Lung (tissue), 12 donors: Measurements from ENCODE around the gene RSU1. TPM values are rescaled to one million over a fixed set of nuclear protein-coding genes. Genes with fewer than 3 reads are reported as not detected.
A peak's percentile ranks its signal among the peaks of the same experiment; 100 is the strongest.

Experiments
- ATAC-seq: fragments of 200-7000 bp; cut with Tn5 transposase; one replicate; pipeline ENCODE4 v1.9.1; 2020; ENCODE audit warnings: moderate number of reproducible peaks; ENCODE audit not compliant: insufficient read depth, low FRiP score
- DNase-seq, 3 donors: peaks; one replicate each; pipeline ENCODE4 v3.0.0-alpha.2; 2013 to 2017
- H3K27ac ChIP-seq, 2 donors: one replicate each; pipeline ENCODE4 v1.5.1; 2013; ENCODE audit warnings: mild to moderate bottlenecking in 2 of 2, moderate library complexity in 2 of 2, control low read depth in 1 of 2, inconsistent platforms in 1 of 2, low read depth in 1 of 2, low read length in 1 of 2
- H3K27me3 ChIP-seq, 3 donors: one replicate each; pipeline ENCODE4 v1.5.1; 2013; ENCODE audit warnings: low read length in 2 of 3; ENCODE audit not compliant: control insufficient read depth in 3 of 3, insufficient read depth in 3 of 3
- H3K36me3 ChIP-seq, 4 donors: one replicate each; pipeline ENCODE4 v1.5.1; 2013; ENCODE audit warnings: low read length in 4 of 4, mild to moderate bottlenecking in 1 of 4, moderate library complexity in 1 of 4; ENCODE audit not compliant: control insufficient read depth in 4 of 4, insufficient read depth in 4 of 4
- H3K4me1 ChIP-seq, 5 donors: one replicate each; pipeline ENCODE4 v1.5.1; 2013; ENCODE audit warnings: low read length in 5 of 5, mild to moderate bottlenecking in 2 of 5, moderate library complexity in 1 of 5; ENCODE audit not compliant: control insufficient read depth in 5 of 5, insufficient read depth in 5 of 5
- H3K4me3 ChIP-seq: one replicate; pipeline ENCODE4 v1.5.1; 2013; ENCODE audit warnings: mild to moderate bottlenecking, control low read depth, moderate library complexity
- H3K9ac ChIP-seq, 2 donors: one replicate each; pipeline ENCODE4 v1.5.1; 2013; ENCODE audit warnings: low read length in 2 of 2, control low read depth in 1 of 2; ENCODE audit not compliant: insufficient read depth in 1 of 2
- H3K9me3 ChIP-seq, 4 donors: one replicate each; pipeline ENCODE4 v1.5.1; 2013; ENCODE audit warnings: low read length in 3 of 4, mild to moderate bottlenecking in 1 of 4, moderate library complexity in 1 of 4; ENCODE audit not compliant: control insufficient read depth in 4 of 4, insufficient read depth in 3 of 4
- CTCF ChIP-seq: IDR thresholded peaks from 2 replicates; pipeline ENCODE4 v1.5.1; 2012; ENCODE audit warnings: mild to moderate bottlenecking; ENCODE audit errors: control extremely low read depth, extremely low read depth
- WGBS, 2 donors: extraction: QIAGEN DNeasy Blood & Tissue Kit; methylation state at CpG; one replicate each; pipeline ENCODE4 v1.1.7; 2013; 5-methylcytosine and 5-hydroxymethylcytosine counted together
- polyA plus RNA-seq, 2 donors: library from polyadenylated mRNA; stranded (reverse); fragments of 200-250 nt; gene quantifications; one replicate each; pipeline ENCODE4 v1.2.1, GENCODE V29; 2013
- total RNA-seq, 2 donors: library from RNA; depleted of rRNA in 1 of 2; stranded (reverse); fragments of >200 nt in 1 of 2; gene quantifications; one replicate each; pipeline ENCODE4 v1.2.1, GENCODE V29; 2014 to 2021
- donor health status: control.
- donor health status: control.
- donor health status: Bipolar disorder and iron deficiency.
- donor health status: healthy.
- donor health status: DM: yes; HTN: yes; CAD: no.

The RSU1 gene
- total and polyA plus RNA-seq, 4 donors, result 36.0 to 81.5 (median 57.9) TPM

DNA sequence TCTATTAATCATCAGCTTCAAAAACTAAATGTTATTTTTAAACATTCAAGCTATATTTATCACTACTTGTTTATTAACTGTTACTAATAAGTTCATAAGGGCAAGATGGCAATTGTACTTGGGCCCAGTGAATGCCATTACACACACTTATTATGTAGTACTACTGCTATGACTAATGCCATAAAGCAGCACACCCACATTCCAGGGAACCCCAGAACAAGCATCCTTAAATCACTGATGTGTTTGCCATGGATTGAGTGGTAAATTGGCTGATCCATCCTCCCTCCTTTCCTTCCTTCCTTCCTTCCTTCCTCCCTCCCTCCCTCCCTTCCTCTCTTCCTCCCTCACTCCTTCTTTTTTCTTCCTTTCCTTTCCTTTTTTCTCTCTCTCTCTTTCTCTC, 37.4 kb upstream of the RSU1 start:
- peaks cover 0 to 18% (median 0%) of the 10 kb centered on the region in 5 donors for H3K4me1 ChIP-seq
- H3K36me3 ChIP-seq, result no peaks in the 10 kb centered on the region
- H3K27me3 ChIP-seq, result no peaks in the 10 kb centered on the region
- no peaks in the 10 kb centered on the region for H3K9me3 ChIP-seq
- DNase-seq (no peak), ATAC-seq (no peak)
- H3K9ac ChIP-seq, result no peak overlapping the region
- H3K4me3 ChIP-seq, result no peak overlapping the region
- H3K27ac ChIP-seq, result no peak overlapping the region
- TF ChIP-seq CTCF, result no peak

DNA sequence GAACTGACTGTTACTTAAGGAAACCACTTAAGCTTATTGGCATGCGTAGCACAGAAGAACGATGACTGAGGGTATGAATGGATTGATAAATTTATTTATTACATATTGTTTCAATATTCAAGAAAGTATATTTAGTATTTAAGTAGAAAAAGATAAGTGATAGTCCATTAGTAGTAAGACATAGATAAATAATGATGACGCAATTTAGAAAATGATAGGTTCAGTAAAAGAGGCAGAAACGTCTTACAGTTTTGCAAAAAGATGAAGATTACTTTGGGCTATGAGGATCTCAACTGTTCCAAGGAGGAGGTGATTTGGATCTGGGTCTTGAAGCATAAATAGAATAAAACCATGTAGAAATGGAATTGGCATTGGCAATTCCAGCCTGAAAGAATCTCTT, 36.6 kb upstream of the RSU1 start:
- TF ChIP-seq CTCF, result no peak
- H3K36me3 ChIP-seq, result no peaks in the 10 kb centered on the region
- 91 to 96% methylated on average over 4 of the region's 4 CpGs for WGBS, 2 donors

DNA sequence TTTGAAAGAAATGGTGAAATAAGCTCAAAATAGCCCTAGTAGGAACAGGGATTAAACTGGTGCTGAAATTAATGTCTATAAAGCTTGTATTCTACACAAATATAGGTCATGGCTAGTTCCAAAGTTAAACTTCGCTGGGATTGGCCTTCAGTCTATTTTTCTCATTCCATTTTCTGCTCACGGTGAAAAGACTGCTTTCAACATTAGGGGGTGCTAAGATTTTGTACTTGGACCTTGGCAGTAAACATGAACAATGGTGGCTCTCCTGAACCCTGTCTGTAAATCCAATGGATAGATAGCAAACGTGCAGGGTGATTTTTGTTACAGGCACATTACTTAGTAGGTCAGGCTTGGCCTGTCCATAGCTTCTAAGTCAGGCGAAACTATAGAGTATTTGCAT, 36.0 kb upstream of the RSU1 start:
- no peaks in the 10 kb centered on the region for H3K36me3 ChIP-seq
- no peak overlapping the region for H3K9ac ChIP-seq
- H3K9me3 ChIP-seq, result no peaks in the 10 kb centered on the region
- no peak for ATAC-seq
- no peak for TF ChIP-seq CTCF
- peak in 2 of 3 donors; percentile 58 to 68 for DNase-seq
- no peak overlapping the region for H3K4me3 ChIP-seq
- H3K27me3 ChIP-seq, result no peaks in the 10 kb centered on the region
- H3K27ac ChIP-seq, result no peak overlapping the region
- H3K4me1 ChIP-seq, result peaks cover 0 to 27% (median 0%) of the 10 kb centered on the region in 5 donors
- 61 to 65% methylated on average over 4 of the region's 4 CpGs for WGBS, 2 donors

More for the DNA sequence above, 36.6 kb upstream of the RSU1 start:
- DNase-seq (no peak), ATAC-seq (no peak)
- Histone ChIP-seq H3K27me3 (no peaks in the 10 kb centered on the region), H3K9ac (no peak overlapping the region), H3K4me1 (peaks cover 0 to 23% (median 0%) of the 10 kb centered on the region in 5 donors), H3K9me3 (no peaks in the 10 kb centered on the region), H3K27ac (no peak overlapping the region), H3K4me3 (no peak overlapping the region)

DNA sequence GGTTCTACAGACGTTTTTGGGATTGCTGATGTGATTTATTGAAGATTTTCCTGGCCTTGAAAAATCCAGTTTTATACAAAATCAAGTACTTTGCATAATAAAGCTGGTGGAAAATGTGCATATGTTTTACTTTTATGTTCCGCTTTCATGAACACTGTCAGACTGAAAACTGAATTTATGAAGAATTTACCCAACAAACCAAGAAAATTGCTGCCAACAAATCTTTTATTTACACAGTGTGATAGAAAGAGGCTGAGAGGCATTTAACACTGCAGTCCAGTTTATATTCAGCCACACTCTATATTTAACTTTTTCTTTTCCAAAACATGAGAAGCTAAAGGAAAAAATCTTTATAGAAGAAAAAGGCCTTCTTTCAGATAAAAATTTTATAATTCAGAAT, 35.4 kb upstream of the RSU1 start:
- DNase-seq, result peak in 2 of 3 donors; percentile 53 to 72
- no peak for TF ChIP-seq CTCF
- Histone ChIP-seq H3K36me3 (no peaks in the 10 kb centered on the region), H3K27me3 (no peaks in the 10 kb centered on the region), H3K4me1 (peaks cover 0 to 33% (median 0%) of the 10 kb centered on the region in 5 donors), H3K9ac (no peak overlapping the region), H3K4me3 (no peak overlapping the region), H3K27ac (no peak overlapping the region), H3K9me3 (no peaks in the 10 kb centered on the region)
- no peak for ATAC-seq
- 71 to 83% methylated on average over 2 of the region's 2 CpGs for WGBS, 2 donors
